Measurements from ENCODE around the gene DENND4A.
A peak's percentile ranks its signal among the peaks of the same experiment; 100 is the strongest.

Gene DENND4A

GRCh38 chr15:65695081-65695480 lies 97.0 kb downstream of the DENND4A start (continued):
- TF ChIP-seq ZBTB10 (tag by site-specific recombination; IDR thresholded peaks at IDR 0.05) = no peak
- no peak for TF ChIP-seq ZBTB8A (tag by site-specific recombination; IDR thresholded peaks at IDR 0.05)
- no peak for TF ChIP-seq ZFHX2 (tag by site-specific recombination; conservative IDR thresholded peaks at IDR 0.05)
- no peak for TF ChIP-seq ZNF398 (tag by site-specific recombination; IDR thresholded peaks at IDR 0.05)
- no peak for TF ChIP-seq REPIN1 (tag by site-specific recombination; IDR thresholded peaks at IDR 0.05; ENCODE audit: low read depth)
- no peak for TF ChIP-seq AEBP2 (tag by site-specific recombination; IDR thresholded peaks at IDR 0.05; ENCODE audit: borderline replicate concordance)
- TF ChIP-seq ZNF239 (tag by site-specific recombination; IDR thresholded peaks at IDR 0.05) = no peak
- no peak for TF ChIP-seq ZNF133 (tag by site-specific recombination; IDR thresholded peaks at IDR 0.05)
- no peak for TF ChIP-seq ZNF518A (tag by site-specific recombination; conservative IDR thresholded peaks at IDR 0.05; ENCODE audit: low read depth)

- no peaks in the 10 kb centered on the region for H3K4me1 ChIP-seq (ENCODE audit: control insufficient read depth, insufficient read depth, low read length)
- peaks cover 19 to 38% of the 10 kb centered on the region in 2 experiments for H3K36me3 ChIP-seq (ENCODE audit: control insufficient read depth in 2 of 2, insufficient read depth in 1 of 2, low read length in 2 of 2)
- peaks cover 2% of the 10 kb centered on the region; the same call in 1 of the 2 replicates for H3K9me3 ChIP-seq (ENCODE audit: control insufficient read depth, insufficient read depth, low read depth, low read length)
- CTCF ChIA-PET = interaction anchor here (0.7 kb wide), 1 partner anchor 171 kb away, joined by 3 read pairs; no protein-coding TSS in a partner anchor
- H3K4me3 ChIP-seq (ENCODE audit: low read depth, low read length) = no peak overlapping the region
- no peak overlapping the region for H3K27ac ChIP-seq (ENCODE audit: extremely low read depth, low read depth, low read length)
- TF ChIP-seq SCRT2 (tag by site-specific recombination; IDR thresholded peaks at IDR 0.05) (no peak), ZNF629 (tag by site-specific recombination; IDR thresholded peaks at IDR 0.05) (no peak), ZNF513 (tag by site-specific recombination; IDR thresholded peaks at IDR 0.05) (peak; percentile 50; the same call in 1 of the 2 replicates), ZNF366 (tag by site-specific recombination; conservative IDR thresholded peaks at IDR 0.05) (no peak)
- POLR2A ChIA-PET = no interaction called here
Measured at GRCh38 chr15:65690778-65691177, 101.3 kb downstream of the DENND4A start.

Data from HEK293 (cell line).